K562 (cell line): ENCODE results near the gene PLAC9.

Experiments
- CAMTA2 ChIP-seq: fragments of 250-450 bp; sonication (Bioruptor Pico); conservative IDR thresholded peaks from 2 replicates; pipeline ENCODE4 v1.5.1; 2022
- EGR1 ChIP-seq: fragments of 450-650 bp; conservative IDR thresholded peaks from 2 replicates; pipeline ENCODE4 v1.6.1; 2017; ENCODE audit warnings: mild to moderate bottlenecking
- EP300 ChIP-seq: IDR thresholded peaks from 2 replicates; pipeline ENCODE4 v1.6.1; 2012; ENCODE audit warnings: low read length, improper control_type of control experiment
- NFXL1 ChIP-seq: fragments of 450-650 bp; formaldehyde crosslinking; IDR thresholded peaks from 2 replicates; pipeline ENCODE4 v1.4.0; 2021; ENCODE audit warnings: mild to moderate bottlenecking
- POU5F1 ChIP-seq: fragments of 150-350 bp; IDR thresholded peaks from 2 replicates; pipeline ENCODE4 v1.6.1; 2014; ENCODE audit warnings: borderline replicate concordance, low read length, low read depth, mild to moderate bottlenecking; ENCODE audit not compliant: partially characterized antibody
- ZNF282 ChIP-seq: sonication (generic); formaldehyde crosslinking; IDR thresholded peaks from 2 replicates; pipeline ENCODE4 v1.8.1; 2023; ENCODE audit warnings: missing genetic modification reagents
- ZNF3 ChIP-seq: fragments of 250-450 bp; sonication (Bioruptor Pico); IDR thresholded peaks from 2 replicates; pipeline ENCODE4 v1.5.0; 2021; ENCODE audit warnings: mild to moderate bottlenecking, moderate library complexity
- TF ChIP-seq, protein P1 (sequence below), 3 experiments: IDR thresholded peaks in 2 of 3; conservative IDR thresholded peaks in 1 of 3; 2 replicates each; pipeline ENCODE4 v1.5.1; 2011 to 2012; ENCODE audit warnings: low read length in 3 of 3, mild to moderate bottlenecking in 3 of 3, control low read depth in 2 of 3, improper control_type of control experiment in 1 of 3, inconsistent platforms in 1 of 3, low read depth in 1 of 3, mixed read lengths in 1 of 3, moderate library complexity in 1 of 3; ENCODE audit not compliant: insufficient read depth in 2 of 3
- TF ChIP-seq, protein P2 (sequence below), 2 experiments: IDR thresholded peaks; 2 replicates each; pipeline ENCODE4 v1.6.1; 2012; ENCODE audit warnings: improper control_type of control experiment in 2 of 2, low read depth in 2 of 2, low read length in 2 of 2, borderline replicate concordance in 1 of 2

DNA sequence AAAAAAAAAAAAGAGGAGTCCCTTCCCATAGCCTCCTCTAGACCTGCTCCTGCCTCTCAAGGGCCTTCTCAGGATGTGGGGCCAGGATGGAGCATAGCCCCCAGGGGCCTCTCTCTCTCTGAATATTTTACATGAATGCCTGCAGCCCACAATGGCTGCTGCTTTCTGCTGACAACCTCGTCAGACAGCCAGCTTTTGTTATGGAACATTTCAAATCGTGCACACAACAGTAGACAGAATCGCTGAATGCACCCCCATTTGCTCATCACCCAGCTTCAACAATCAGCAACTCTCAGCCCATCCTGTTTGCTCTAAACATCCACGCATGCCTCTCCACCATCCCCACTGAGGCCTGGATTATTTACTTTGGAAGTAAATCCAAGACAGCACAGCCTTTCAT lies 5.4 kb downstream of the PLAC9 start:
- TF ChIP-seq POU5F1 (no peak), ZNF3 (CRISPR knock-in tag) (no peak), EGR1 (no peak), CAMTA2 (CRISPR knock-in tag) (no peak), EP300 (no peak), ZNF282 (CRISPR knock-in tag) (no peak), NFXL1 (no peak)
- TF ChIP-seq, protein P1, sequence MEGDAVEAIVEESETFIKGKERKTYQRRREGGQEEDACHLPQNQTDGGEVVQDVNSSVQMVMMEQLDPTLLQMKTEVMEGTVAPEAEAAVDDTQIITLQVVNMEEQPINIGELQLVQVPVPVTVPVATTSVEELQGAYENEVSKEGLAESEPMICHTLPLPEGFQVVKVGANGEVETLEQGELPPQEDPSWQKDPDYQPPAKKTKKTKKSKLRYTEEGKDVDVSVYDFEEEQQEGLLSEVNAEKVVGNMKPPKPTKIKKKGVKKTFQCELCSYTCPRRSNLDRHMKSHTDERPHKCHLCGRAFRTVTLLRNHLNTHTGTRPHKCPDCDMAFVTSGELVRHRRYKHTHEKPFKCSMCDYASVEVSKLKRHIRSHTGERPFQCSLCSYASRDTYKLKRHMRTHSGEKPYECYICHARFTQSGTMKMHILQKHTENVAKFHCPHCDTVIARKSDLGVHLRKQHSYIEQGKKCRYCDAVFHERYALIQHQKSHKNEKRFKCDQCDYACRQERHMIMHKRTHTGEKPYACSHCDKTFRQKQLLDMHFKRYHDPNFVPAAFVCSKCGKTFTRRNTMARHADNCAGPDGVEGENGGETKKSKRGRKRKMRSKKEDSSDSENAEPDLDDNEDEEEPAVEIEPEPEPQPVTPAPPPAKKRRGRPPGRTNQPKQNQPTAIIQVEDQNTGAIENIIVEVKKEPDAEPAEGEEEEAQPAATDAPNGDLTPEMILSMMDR (IDR thresholded peaks at IDR 0.05 in 2 of 3, conservative IDR thresholded peaks at IDR 0.05 in 1 of 3; ENCODE audit: insufficient read depth in 2 of 3, low read depth in 1 of 3, low read length in 3 of 3) = no peak
- TF ChIP-seq, protein P2, sequence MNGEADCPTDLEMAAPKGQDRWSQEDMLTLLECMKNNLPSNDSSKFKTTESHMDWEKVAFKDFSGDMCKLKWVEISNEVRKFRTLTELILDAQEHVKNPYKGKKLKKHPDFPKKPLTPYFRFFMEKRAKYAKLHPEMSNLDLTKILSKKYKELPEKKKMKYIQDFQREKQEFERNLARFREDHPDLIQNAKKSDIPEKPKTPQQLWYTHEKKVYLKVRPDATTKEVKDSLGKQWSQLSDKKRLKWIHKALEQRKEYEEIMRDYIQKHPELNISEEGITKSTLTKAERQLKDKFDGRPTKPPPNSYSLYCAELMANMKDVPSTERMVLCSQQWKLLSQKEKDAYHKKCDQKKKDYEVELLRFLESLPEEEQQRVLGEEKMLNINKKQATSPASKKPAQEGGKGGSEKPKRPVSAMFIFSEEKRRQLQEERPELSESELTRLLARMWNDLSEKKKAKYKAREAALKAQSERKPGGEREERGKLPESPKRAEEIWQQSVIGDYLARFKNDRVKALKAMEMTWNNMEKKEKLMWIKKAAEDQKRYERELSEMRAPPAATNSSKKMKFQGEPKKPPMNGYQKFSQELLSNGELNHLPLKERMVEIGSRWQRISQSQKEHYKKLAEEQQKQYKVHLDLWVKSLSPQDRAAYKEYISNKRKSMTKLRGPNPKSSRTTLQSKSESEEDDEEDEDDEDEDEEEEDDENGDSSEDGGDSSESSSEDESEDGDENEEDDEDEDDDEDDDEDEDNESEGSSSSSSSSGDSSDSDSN (IDR thresholded peaks at IDR 0.05; ENCODE audit: borderline replicate concordance in 1 of 2, low read depth in 2 of 2, low read length in 2 of 2) = no peak
